Esophagus squamous epithelium (tissue), 4 donors: ENCODE data around the gene DROSHA.

Experiments used
- CTCF ChIP-seq, 6 experiments: fragments of 450-650 bp in 4 of 6; fragments of 200-600 bp in 2 of 6; sonication (generic) in 2 of 6; IDR thresholded peaks; one replicate each; pipeline ENCODE4 v1.5.1; 2016 to 2019; ENCODE audit warnings: antibody characterized with exemption in 6 of 6, mild to moderate bottlenecking in 4 of 6, moderate library complexity in 4 of 6
- POLR2A ChIP-seq, 4 donors: fragments of 450-650 bp; IDR thresholded peaks; one replicate each; pipeline ENCODE4 v1.6.1; 2017; ENCODE audit warnings: antibody characterized with exemption in 4 of 4, mild to moderate bottlenecking in 4 of 4, moderate library complexity in 3 of 4

GRCh38 chr5:31479706-31480105 lies 52.2 kb downstream of the DROSHA start:
- TF ChIP-seq POLR2A (IDR thresholded peaks at IDR 0.05), result no peak
- TF ChIP-seq CTCF (IDR thresholded peaks at IDR 0.05), result no peak
